ENCODE results near the gene DTNA. TPM values are rescaled to one million over a fixed set of nuclear protein-coding genes. Genes with fewer than 3 reads are reported as not detected.

The DTNA gene
- total and polyA plus RNA-seq, 8 donors: 11.1 to 113 (median 19.8) TPM

DNA sequence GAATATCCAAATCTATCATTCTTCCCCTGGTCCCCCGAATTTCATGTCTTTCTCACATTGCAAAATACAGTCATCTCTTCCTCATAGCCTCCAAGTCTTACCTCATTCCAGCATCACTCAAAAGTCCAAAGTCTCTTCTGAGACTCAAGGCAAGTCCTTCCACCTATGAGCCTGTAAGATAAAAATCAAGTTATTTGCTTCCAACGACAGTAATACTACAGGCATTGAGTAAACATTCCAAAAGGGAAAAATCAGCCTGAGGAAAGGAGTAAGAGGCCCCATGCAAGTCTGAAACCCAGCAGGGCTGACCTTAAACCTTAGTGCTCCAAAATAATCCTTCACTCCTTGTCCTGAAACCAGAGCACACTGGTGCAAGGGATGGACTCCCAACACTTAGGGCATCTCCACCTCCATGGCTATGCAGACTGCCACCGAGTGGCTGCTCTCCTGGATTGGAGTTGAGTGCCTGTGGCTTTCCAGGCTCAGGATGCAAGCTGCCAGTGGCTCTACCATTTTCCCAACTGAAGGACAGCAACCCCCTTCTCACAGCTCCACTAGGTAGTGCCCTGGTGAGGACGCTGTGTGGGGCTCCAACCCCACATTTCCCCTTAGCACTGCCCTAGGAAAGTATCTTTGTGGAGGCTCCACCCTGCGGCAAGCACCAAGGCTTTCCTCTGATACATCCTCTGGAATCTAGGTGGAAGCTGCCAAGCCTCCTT, 16.3 kb downstream of the DTNA start:
- intact Hi-C loops (cut with DNase I; ENCODE audit: low total_unique reads): no loop called here
- Histone ChIP-seq H3K9me3 (peaks cover 0 to 7% (median 0%) of the 10 kb centered on the region in 4 donors), H3K4me1 (peaks cover 0 to 29% (median 11%) of the 10 kb centered on the region in 4 donors), H3K27ac (no peak overlapping the region), H3K27me3 (no peaks in the 10 kb centered on the region), H3K4me3 (no peak overlapping the region), H3K36me3 (no peaks in the 10 kb centered on the region)
- DNase-seq: peak in 1 of 2 donors; percentile 30
- WGBS, 5 donors: 63 to 69% (median 66%) methylated on average over 5 of the region's 5 CpGs
- TF ChIP-seq POLR2A (IDR thresholded peaks at IDR 0.05): no peak
- no peak for TF ChIP-seq EP300 (IDR thresholded peaks at IDR 0.05)
- TF ChIP-seq, protein P1, sequence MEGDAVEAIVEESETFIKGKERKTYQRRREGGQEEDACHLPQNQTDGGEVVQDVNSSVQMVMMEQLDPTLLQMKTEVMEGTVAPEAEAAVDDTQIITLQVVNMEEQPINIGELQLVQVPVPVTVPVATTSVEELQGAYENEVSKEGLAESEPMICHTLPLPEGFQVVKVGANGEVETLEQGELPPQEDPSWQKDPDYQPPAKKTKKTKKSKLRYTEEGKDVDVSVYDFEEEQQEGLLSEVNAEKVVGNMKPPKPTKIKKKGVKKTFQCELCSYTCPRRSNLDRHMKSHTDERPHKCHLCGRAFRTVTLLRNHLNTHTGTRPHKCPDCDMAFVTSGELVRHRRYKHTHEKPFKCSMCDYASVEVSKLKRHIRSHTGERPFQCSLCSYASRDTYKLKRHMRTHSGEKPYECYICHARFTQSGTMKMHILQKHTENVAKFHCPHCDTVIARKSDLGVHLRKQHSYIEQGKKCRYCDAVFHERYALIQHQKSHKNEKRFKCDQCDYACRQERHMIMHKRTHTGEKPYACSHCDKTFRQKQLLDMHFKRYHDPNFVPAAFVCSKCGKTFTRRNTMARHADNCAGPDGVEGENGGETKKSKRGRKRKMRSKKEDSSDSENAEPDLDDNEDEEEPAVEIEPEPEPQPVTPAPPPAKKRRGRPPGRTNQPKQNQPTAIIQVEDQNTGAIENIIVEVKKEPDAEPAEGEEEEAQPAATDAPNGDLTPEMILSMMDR (IDR thresholded peaks at IDR 0.05): no peak
- TF ChIP-seq POLR2AphosphoS5 (IDR thresholded peaks at IDR 0.05): no peak

DNA sequence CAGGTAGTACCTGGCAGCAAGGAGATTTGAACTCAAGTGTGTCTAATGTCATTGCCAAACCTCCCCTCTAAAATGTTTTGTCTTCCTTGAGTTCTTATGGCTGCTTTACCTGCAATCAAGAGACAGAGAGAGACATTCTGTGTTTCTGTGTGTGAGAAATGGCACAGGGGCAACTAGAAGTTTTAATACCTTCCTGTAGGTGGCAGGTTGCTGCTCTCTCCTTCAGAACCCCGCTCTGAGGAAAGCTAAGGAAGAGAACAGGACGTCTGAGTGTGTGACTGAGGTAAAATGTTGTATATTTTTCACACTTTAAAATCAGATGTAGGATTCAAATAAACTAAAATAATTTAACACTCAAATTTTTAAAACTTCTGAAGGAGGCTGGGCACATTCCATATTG, 19.2 kb downstream of the DTNA start:
- H3K36me3 ChIP-seq: no peaks in the 10 kb centered on the region
- intact Hi-C loops (cut with DNase I; ENCODE audit: low total_unique reads): no loop called here
- H3K4me3 ChIP-seq: no peak overlapping the region
- peak overlapping the region in 3 of 5 donors; percentile 5 to 65 (median 30) for H3K27ac ChIP-seq
- no peaks in the 10 kb centered on the region for H3K27me3 ChIP-seq
- 23 to 33% (median 26%) methylated on average over 2 of the region's 2 CpGs for WGBS, 5 donors
- H3K4me1 ChIP-seq: peaks cover 0 to 29% (median 11%) of the 10 kb centered on the region in 4 donors
- TF ChIP-seq, protein P1 (IDR thresholded peaks at IDR 0.05): peak in 5 of 7 experiments; percentile 35 to 43 (median 40)
- TF ChIP-seq POLR2AphosphoS5 (IDR thresholded peaks at IDR 0.05): peak in 1 of 3 donors; percentile 4
- no peak for TF ChIP-seq POLR2A (IDR thresholded peaks at IDR 0.05)
- TF ChIP-seq EP300 (IDR thresholded peaks at IDR 0.05): no peak
- peak in 1 of 2 donors; percentile 47 for DNase-seq
- H3K9me3 ChIP-seq: peaks cover 0 to 7% (median 0%) of the 10 kb centered on the region in 4 donors

DNA sequence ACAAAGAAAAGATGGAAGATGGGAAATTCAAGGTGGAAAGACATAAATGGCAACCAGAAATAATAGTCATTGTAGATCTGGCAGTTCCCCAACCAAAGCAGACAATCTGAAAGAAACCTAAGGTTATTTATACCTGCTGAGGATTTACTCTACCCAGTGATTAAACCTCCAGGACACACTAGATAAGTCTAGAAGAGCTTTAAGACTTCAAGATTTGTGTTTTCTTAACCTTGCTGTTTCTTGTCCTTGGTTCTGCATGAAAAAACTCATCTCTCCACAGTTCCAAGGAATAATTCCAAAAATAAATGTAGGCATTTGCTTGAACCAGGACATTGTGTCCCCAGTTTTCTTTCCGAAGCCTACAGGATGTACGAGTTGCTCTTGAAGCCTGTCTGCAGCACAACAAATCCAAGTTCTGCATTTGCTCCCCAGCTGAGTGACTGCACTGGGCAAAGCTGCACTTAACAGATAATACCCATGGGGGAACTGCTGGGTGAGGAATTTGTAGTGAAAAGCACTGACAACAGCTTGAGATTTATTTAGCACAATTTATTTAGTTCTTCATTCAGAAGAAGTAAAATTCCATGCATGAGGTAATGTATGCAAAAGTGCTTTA, 19.8 kb downstream of the DTNA start:
- Histone ChIP-seq H3K9me3 (peaks cover 0 to 3% (median 0%) of the 10 kb centered on the region in 4 donors), H3K36me3 (no peaks in the 10 kb centered on the region), H3K4me3 (no peak overlapping the region), H3K27ac (peak overlapping the region in 2 of 5 donors; percentile 9 to 65), H3K27me3 (no peaks in the 10 kb centered on the region), H3K4me1 (peaks cover 0 to 29% (median 11%) of the 10 kb centered on the region in 4 donors)
- no peak for DNase-seq
- no peak for TF ChIP-seq POLR2A (IDR thresholded peaks at IDR 0.05)
- TF ChIP-seq, protein P1 (IDR thresholded peaks at IDR 0.05): no peak
- TF ChIP-seq POLR2AphosphoS5 (IDR thresholded peaks at IDR 0.05): no peak
- no peak for TF ChIP-seq EP300 (IDR thresholded peaks at IDR 0.05)
- intact Hi-C loops (cut with DNase I; ENCODE audit: low total_unique reads): no loop called here
- WGBS, 5 donors: 52 to 74% (median 61%) methylated on average over 2 of the region's 2 CpGs

DNA sequence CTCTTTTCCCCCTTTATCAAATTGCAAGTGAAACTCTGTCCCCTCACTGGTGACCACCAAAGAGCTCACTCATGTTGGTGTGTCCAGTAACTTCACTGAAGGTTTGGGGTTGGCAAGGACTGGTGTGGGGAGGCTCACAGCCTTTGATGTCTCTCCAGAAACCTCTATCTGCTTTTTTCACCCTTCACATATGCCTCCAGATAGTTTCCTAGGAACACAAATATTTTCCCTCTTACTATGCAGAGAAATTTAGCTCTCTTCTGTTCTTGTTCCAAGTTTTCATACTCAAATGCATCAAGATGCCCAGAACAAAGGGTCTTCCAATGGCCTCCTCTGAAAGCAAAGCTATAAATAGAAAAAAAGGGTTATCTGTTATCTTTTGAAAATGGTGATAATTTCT, 20.7 kb downstream of the DTNA start:
- no peak for DNase-seq
- TF ChIP-seq POLR2AphosphoS5 (IDR thresholded peaks at IDR 0.05) (no peak), POLR2A (IDR thresholded peaks at IDR 0.05) (no peak), EP300 (IDR thresholded peaks at IDR 0.05) (no peak)
- TF ChIP-seq, protein P1 (IDR thresholded peaks at IDR 0.05): no peak
- peak overlapping the region in 1 of 5 donors; percentile 54 for H3K27ac ChIP-seq
- H3K4me3 ChIP-seq: no peak overlapping the region
- H3K27me3 ChIP-seq: no peaks in the 10 kb centered on the region
- intact Hi-C loops (cut with DNase I; ENCODE audit: low total_unique reads): no loop called here
- H3K36me3 ChIP-seq: no peaks in the 10 kb centered on the region
- H3K9me3 ChIP-seq: no peaks in the 10 kb centered on the region
- H3K4me1 ChIP-seq: peaks cover 0 to 29% (median 11%) of the 10 kb centered on the region in 4 donors
